Pons (tissue), 1 donor: ENCODE data around the gene WNT8B.

Experiments
- DNase-seq: peaks from one replicate; pipeline ENCODE4 v3.0.0-alpha.2; 2016; ENCODE audit warnings: low spot score

Gene WNT8B

GRCh38 chr10:100483876-100484666 lies 21.3 kb downstream of the WNT8B start:
- no peak for DNase-seq

GRCh38 chr10:100485366-100485765 lies 22.6 kb downstream of the WNT8B start:
- no peak for DNase-seq

DNA sequence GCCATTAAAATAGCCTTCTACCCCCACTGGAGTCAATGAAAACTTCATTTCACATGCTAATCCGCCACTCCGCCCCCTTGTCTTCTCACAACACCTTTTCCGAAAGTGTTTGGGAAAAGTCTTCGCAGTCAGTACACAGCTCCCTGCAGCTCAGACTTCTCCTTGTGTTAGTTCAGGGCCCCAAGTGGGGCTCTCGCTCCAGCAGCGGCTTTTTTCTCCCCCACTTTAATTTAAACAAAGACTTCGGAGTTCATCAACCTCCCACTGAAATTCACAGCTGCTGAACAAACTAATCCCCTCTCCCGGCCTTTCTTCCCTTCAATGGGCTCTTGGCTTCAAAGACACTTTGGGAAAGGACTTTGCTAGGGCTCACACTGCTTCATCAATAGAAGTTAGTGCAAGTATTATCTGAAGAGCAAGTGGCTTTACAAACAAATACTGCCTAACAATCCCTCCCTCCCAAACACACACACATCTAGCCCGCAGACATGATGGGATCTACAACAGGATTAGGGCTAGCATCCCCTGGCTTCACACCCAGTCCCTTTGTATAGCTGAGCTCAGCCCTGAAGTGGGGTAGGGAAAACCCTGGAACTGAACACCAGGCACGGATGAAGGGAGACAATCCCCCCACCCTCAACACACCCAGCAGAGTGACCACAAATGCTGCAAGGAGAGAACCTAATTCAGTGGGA lies 23.1 kb downstream of the WNT8B start:
- no peak for DNase-seq

DNA sequence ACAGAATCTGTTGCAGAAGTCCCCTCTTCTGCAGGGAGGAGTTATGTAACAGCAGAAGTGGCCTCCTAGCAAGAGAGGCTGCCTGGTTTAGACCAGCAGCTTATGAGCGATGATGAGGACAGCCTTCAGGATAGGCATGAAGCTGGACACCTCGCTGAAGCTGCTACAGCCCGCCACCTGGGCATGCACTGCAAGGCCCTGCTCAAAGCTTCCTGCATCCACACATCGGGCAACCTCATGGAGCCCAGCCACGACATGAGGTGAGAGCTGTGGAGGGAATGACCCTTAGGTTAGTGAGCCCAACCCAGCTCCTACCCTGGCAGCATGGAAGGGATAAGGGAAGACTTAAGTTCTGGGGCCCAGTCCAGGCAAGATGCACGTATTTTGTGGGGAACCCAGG lies 24.7 kb downstream of the WNT8B start:
- DNase-seq = no peak

DNA sequence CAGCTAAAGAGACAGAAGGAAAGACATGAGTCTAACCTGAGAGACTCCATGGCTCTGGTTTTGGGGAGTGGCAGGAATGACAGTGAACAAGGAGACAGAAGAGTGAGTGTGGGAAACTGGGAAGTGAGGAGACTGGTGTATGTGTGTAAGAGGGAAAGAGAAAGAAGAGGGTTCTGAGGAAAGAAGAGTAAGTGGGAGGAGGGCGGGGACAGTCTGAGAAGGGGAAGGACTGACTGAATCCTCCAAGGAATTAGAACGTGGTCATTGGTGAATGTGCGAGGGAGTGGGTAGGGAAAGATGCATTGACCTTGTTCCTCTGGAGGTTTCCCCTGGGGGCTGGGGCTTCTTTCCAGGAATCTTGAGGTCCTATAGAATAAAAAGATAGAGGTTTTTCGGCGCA lies 26.6 kb downstream of the WNT8B start:
- no peak for DNase-seq

DNA sequence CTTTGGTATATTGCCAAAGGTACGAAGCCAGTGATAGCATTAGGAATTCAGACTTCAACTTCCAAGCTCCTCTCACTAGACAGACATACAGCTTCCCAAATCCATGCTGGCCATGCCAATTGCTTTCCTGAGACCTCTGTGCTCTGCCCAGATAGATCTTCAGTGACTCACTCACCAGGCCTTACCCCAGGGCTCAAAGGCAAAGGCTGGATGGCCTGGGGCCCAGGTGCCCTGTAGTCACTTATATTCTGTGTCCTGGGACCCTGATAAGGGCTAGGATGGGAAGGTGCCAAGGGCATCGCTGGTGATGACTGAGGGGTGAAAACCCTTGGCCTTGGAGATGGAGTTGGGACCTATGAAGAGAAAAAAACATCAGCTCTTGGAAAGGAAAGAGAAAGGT lies 27.7 kb downstream of the WNT8B start:
- no peak for DNase-seq

GRCh38 chr10:100496567-100496966 lies 33.8 kb downstream of the WNT8B start:
- no peak for DNase-seq

DNA sequence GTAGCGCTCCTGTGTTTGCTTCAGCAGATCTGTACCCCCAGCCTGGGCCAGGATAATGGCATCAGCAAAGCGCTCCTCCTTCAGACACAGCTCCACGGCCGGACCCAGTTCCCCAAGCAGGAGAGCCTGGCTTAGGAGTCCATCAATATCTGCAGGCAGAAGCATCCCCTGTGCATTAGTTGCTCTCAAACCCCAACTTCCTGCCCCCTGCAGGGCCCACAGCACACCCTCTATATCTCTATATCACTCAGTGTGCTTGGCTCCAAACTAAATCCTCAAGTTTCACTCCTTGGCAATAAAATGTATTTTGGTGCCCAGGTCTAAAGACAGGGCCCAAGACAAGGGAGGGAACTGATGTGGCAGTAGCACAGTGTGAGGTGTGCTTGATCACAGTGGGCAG lies 35.2 kb downstream of the WNT8B start:
- no peak for DNase-seq

- DNase-seq = no peak
These were observed 38.6 kb downstream of the WNT8B start for GRCh38 chr10:100501423-100501822.

GRCh38 chr10:100502926-100503494 lies 40.2 kb downstream of the WNT8B start:
- no peak for DNase-seq

- no peak for DNase-seq
These were observed 41.3 kb downstream of the WNT8B start for GRCh38 chr10:100504096-100504495.

- no peak for DNase-seq
These were observed 42.4 kb downstream of the WNT8B start for GRCh38 chr10:100505164-100505563.

DNA sequence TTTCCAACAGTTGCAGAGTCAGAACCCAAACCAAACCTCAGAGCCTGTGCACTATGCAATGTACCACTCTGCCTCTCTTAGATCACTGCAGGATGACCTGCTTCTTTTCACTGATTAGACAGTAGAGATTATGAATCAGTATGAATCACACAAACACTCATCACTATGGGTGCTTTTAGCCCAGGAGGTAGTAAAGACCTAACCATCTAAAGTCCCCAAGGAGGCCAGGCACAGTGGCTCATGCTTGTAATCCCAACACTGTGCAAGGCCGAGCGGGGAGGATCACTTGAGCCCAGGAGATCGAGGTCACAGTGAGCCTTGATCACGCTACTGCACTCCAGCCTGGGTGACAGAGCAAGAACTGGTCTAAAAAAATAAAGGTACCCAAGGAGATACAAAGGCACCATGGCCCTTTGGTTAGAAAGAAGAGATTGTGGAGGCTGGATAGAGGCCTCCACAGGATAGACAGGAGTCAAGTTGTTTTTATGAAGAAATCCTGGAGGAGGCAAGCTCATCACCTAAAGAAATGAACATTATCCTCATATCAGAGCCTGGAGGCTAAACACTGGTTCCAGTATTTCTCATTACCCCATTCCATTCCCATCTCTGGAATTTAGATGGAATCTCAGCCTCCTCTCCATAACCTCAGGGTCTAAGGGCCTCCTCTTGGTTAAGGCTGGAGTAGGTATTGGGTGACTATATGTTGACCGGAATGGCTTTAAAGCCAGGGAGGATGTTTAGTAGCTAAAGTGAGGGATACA lies 44.0 kb downstream of the WNT8B start:
- DNase-seq = no peak

- DNase-seq = no peak
These were observed 44.5 kb downstream of the WNT8B start for GRCh38 chr10:100507357-100507732.

DNA sequence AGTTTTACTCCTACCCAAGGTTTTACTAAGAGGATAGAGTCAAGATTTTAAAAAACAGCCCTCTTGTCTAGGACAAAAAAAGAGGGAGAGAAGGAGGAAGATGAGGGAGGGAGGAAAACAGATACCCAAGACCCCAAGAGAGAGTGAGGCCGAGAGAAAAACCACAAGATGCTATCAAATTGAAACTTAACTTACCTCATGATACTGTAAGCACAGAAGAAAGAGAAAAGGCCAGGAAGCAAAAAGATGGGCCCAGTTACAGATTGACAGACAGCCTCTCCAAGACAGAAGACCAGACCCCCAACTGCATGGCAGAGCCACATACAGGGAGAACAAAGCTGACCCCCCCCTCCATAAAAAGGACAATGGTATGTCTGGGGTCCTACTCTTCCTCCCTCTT lies 45.5 kb downstream of the WNT8B start:
- no peak for DNase-seq

GRCh38 chr10:100508691-100509150 lies 45.9 kb downstream of the WNT8B start:
- DNase-seq = peak; percentile 42

GRCh38 chr10:100509241-100509840 lies 46.5 kb downstream of the WNT8B start:
- DNase-seq = no peak

DNA sequence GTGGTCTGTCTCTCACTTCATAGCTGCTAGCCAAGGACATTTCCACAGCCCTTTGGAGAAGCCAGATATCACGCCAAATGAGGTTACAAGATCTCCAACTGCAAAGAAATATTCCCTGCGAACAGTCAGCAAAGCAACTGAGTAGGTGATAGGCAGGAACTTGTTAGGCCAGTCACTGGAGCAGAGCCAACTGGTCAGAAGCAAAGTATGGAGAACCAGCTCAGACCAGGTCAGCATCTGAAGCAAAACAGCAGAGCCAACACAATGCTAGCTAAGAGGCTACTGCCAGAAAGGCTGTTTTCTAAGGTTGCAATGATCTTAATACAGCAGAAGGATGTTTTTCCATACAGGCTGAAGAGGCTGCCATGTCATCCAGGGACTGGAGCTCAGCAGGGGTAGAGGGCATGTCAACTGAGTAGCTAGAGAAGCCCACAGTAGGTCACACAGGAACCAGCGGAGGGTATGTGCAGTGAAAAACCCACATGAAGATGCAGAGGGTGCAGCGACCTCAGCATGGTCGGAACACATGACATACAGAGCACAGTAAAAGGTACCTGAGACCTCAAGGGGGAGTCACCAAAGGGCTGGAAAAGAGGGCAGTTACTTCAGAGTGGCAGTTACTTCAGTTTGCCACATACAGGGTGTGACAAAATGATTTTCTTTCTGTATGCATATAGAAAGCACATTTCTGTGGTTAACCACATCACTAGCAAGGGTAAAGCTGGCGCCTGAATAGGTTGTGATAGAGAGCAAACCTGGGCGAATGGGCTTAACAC lies 47.9 kb downstream of the WNT8B start:
- no peak for DNase-seq

- no peak for DNase-seq
These were observed 52.8 kb downstream of the WNT8B start for GRCh38 chr10:100515612-100516011.

GRCh38 chr10:100516847-100517246 lies 54.0 kb downstream of the WNT8B start:
- DNase-seq = peak; percentile 17

DNA sequence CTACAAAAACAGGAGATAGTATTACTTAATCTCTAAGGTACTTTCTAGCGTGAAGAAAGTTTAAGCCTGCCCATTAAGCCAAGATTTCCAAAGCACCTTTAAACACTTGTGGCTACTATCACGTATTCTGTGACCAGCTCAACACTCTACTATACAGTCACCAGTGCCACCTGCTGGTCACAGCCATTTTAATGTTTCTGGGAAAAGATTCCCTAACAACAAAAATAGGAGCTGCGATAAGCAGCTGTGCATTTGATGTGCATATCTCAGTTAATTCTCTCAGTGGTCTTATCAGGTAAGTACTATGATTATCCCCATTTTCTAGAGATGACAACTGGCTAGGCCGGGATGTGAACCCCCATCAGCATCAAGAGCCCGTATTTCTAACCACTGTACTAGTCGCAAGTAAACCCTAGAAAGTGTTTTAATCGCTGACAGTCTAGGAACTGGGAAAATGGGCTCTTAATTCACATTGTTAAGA lies 56.0 kb downstream of the WNT8B start:
- DNase-seq = peak; percentile 87
